HEK293T (cell line): ENCODE measurements around the gene BTBD8.

ENCODE experiments used
- CTCF ChIA-PET: fragments of 350-600 bp; formaldehyde crosslinking; extraction: SDS; loops from one replicate; lab custom pipeline; 2021; ENCODE audit warnings: antibody characterized with exemption, inconsistent platforms; lab: Yijun Ruan, JAX
- POLR2A ChIA-PET: fragments of 350-600 bp; formaldehyde crosslinking; extraction: SDS; loops from one replicate; lab custom pipeline; 2020; ENCODE audit warnings: antibody characterized with exemption, inconsistent platforms; lab: Yijun Ruan, JAX
- DNase-seq: peaks from one replicate; pipeline ENCODE4 v3.0.0; 2012; ENCODE audit warnings: mixed read lengths; ENCODE audit errors: extremely low spot score
- ARNT ChIP-seq: fragments of 450-650 bp; IDR thresholded peaks from 2 replicates; pipeline ENCODE4 v1.6.1; 2017; ENCODE audit warnings: mild to moderate bottlenecking
- BHLHE40 ChIP-seq: fragments of 450-650 bp; IDR thresholded peaks from 2 replicates; pipeline ENCODE4 v1.6.1; 2016; ENCODE audit warnings: mild to moderate bottlenecking, moderate library complexity, borderline replicate concordance
- CTBP1 ChIP-seq: fragments of 450-650 bp; IDR thresholded peaks from 2 replicates; pipeline ENCODE4 v1.6.1; 2016; ENCODE audit warnings: borderline replicate concordance
- ELF4 ChIP-seq: fragments of 450-650 bp; IDR thresholded peaks from 2 replicates; pipeline ENCODE4 v1.6.1; 2017; ENCODE audit warnings: antibody characterized with exemption
- FOXA1 ChIP-seq: fragments of 450-650 bp; IDR thresholded peaks from 2 replicates; pipeline ENCODE4 v1.6.1; 2016; ENCODE audit warnings: mild to moderate bottlenecking
- FOXK2 ChIP-seq: fragments of 450-650 bp; IDR thresholded peaks from 2 replicates; pipeline ENCODE4 v1.6.1; 2016; ENCODE audit warnings: mild to moderate bottlenecking
- FOXM1 ChIP-seq: fragments of 450-650 bp; IDR thresholded peaks from 2 replicates; pipeline ENCODE4 v1.6.1; 2017; ENCODE audit warnings: mild to moderate bottlenecking, borderline replicate concordance
- HDGF ChIP-seq: fragments of 450-650 bp; IDR thresholded peaks from 2 replicates; pipeline ENCODE4 v1.6.1; 2017; ENCODE audit warnings: antibody characterized with exemption, borderline replicate concordance
- L3MBTL2 ChIP-seq: fragments of 450-650 bp; conservative IDR thresholded peaks from 2 replicates; pipeline ENCODE4 v1.6.1; 2016; ENCODE audit warnings: mild to moderate bottlenecking
- LEF1 ChIP-seq: fragments of 450-650 bp; IDR thresholded peaks from 2 replicates; pipeline ENCODE4 v1.6.1; 2017; ENCODE audit warnings: mild to moderate bottlenecking, borderline replicate concordance
- NFRKB ChIP-seq: fragments of 450-650 bp; IDR thresholded peaks from 2 replicates; pipeline ENCODE4 v1.6.1; 2016; ENCODE audit warnings: mild to moderate bottlenecking, moderate library complexity
- PKNOX1 ChIP-seq: fragments of 450-650 bp; IDR thresholded peaks from 2 replicates; pipeline ENCODE4 v1.6.1; 2016
- SP1 ChIP-seq: fragments of 450-650 bp; IDR thresholded peaks from 2 replicates; pipeline ENCODE4 v1.6.1; 2017
- SUZ12 ChIP-seq: fragments of 450-650 bp; IDR thresholded peaks from 2 replicates; pipeline ENCODE4 v1.6.1; 2016; ENCODE audit warnings: mild to moderate bottlenecking
- TARDBP ChIP-seq: fragments of 450-650 bp; IDR thresholded peaks from 2 replicates; pipeline ENCODE4 v1.6.1; 2016
- ZNF384 ChIP-seq: fragments of 450-650 bp; IDR thresholded peaks from 2 replicates; pipeline ENCODE4 v1.6.1; 2016

BTBD8 gene

GRCh38 chr1:92080128-92080985 is at the start of gene BTBD8:
TSS of gene BTBD8 (plus strand) at chr1:92080345. CDS start at chr1:92080572, 227 bp downstream.
- CTCF ChIA-PET = interaction anchor here (1.1 kb wide), 1 partner anchor 84 kb away, joined by 11 read pairs; no protein-coding TSS in a partner anchor
- DNase-seq = peak; percentile 87
- peak; percentile 84 for TF ChIP-seq L3MBTL2
- TF ChIP-seq FOXA1 = no peak
- POLR2A ChIA-PET = interaction anchor here (1.0 to 1.5 kb wide), 4 partner anchors 8 to 63 kb away, joined by 3 to 6 read pairs (median 4); no protein-coding TSS in a partner anchor

GRCh38 chr1:92030656-92031107 is 49.5 kb upstream of the BTBD8 start:
- peak; percentile 40 for DNase-seq
- CTCF ChIA-PET = interaction anchor here (0.6 to 0.7 kb wide), 3 partner anchors 10 to 34 kb away, joined by 3 to 5 read pairs (median 3); no protein-coding TSS in a partner anchor
- TF ChIP-seq HDGF (0 out of 2 replicates have a peak, but pooled peaks have one; percentile 70), ARNT (no peak)
- POLR2A ChIA-PET = interaction anchor here (0.8 to 1.4 kb wide), 5 partner anchors 9 to 121 kb away, joined by 3 to 6 read pairs (median 4); no protein-coding TSS in a partner anchor

GRCh38 chr1:92031281-92032110 is 48.6 kb upstream of the BTBD8 start:
- ChIA-PET POLR2A (interaction anchor here (0.8 to 1.4 kb wide), 5 partner anchors 8 to 120 kb away, joined by 3 to 6 read pairs (median 4); no protein-coding TSS in a partner anchor), CTCF (no interaction called here)
- DNase-seq = no peak
- TF ChIP-seq BHLHE40 (no peak), NFRKB (no peak), FOXA1 (no peak), CTBP1 (no peak), ARNT (no peak), ELF4 (no peak), HDGF (no peak), LEF1 (no peak), SP1 (no peak), TARDBP (no peak), FOXM1 (no peak), L3MBTL2 (no peak), PKNOX1 (no peak), SUZ12 (no peak), ZNF384 (no peak)

GRCh38 chr1:92037400-92037799 is 42.7 kb upstream of the BTBD8 start:
- TF ChIP-seq HDGF (no peak), CTBP1 (no peak), BHLHE40 (no peak), FOXA1 (no peak), ZNF384 (no peak), FOXM1 (no peak)
- ChIA-PET CTCF (interaction anchor here (0.6 to 1.1 kb wide), 2 partner anchors 23 to 112 kb away, joined by 3 read pairs; no protein-coding TSS in a partner anchor), POLR2A (no interaction called here)
- no peak for DNase-seq

GRCh38 chr1:92038695-92039346 is 41.3 kb upstream of the BTBD8 start:
- POLR2A ChIA-PET = interaction anchor here (1.0 kb wide), 1 partner anchor 8 kb away, joined by 3 read pairs; no protein-coding TSS in a partner anchor
- CTCF ChIA-PET = interaction anchor here (1.0 kb wide), 1 partner anchor 252 kb away, joined by 3 read pairs; no protein-coding TSS in a partner anchor
- no peak for DNase-seq
- TF ChIP-seq HDGF (no peak), FOXA1 (no peak), FOXM1 (no peak), TARDBP (no peak), L3MBTL2 (no peak), FOXK2 (no peak), CTBP1 (no peak), PKNOX1 (no peak), SP1 (no peak)

- CTCF ChIA-PET = no interaction called here
- TF ChIP-seq ZNF384 (no peak), ELF4 (no peak), SP1 (no peak), FOXA1 (no peak), TARDBP (no peak)
- DNase-seq = no peak
- POLR2A ChIA-PET = no interaction called here
Measured at GRCh38 chr1:92040971-92041370, 39.2 kb upstream of the BTBD8 start.
